ENCODE data around the gene WNT9B. TPM values are rescaled to one million over a fixed set of nuclear protein-coding genes. Genes with fewer than 3 reads are reported as not detected.

WNT9B gene
- polyA plus RNA-seq, 2 of the 4 experiments (the other 2 are of a cell fraction): 0.05 TPM

DNA sequence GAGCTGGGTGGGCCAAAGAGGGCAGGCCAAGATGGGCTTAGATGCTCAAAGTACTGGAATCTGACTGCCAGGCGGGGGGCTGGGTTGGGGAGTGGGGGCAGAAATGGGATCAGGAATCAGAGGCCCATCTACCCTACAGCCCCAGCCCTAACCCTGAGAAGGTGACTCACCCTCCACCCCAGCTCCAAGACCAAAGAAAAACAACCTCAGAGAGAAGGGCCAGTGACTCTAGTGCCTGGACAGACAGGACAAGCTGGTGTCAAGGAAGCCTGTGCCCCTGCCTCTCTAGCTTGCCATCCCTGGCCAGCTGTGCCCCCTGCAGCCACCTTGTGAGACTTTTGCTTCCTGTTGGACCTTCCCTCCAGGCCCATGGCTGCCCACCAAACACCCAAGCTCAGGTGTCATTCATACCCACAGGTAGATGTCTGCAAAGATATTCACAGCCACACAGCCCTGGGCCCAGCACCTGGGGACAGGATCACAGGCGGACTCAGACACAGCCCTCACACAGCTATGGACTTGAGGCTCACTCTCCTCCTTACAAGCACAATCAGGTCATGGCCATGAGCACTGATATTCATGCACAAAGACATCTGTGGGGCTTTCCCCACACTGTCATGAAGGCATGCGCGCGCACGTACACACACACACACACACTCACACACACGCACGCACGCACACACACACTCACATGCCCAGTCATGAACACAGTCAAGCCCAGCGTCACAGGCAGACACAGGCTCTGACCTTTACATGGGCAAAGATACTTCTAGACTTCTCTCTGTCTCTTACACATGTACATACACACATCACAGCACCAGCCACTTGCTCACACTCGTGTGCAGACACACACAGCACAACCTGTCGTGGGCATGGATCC, 35.7 kb upstream of the WNT9B start:
- no peak for ATAC-seq

DNA sequence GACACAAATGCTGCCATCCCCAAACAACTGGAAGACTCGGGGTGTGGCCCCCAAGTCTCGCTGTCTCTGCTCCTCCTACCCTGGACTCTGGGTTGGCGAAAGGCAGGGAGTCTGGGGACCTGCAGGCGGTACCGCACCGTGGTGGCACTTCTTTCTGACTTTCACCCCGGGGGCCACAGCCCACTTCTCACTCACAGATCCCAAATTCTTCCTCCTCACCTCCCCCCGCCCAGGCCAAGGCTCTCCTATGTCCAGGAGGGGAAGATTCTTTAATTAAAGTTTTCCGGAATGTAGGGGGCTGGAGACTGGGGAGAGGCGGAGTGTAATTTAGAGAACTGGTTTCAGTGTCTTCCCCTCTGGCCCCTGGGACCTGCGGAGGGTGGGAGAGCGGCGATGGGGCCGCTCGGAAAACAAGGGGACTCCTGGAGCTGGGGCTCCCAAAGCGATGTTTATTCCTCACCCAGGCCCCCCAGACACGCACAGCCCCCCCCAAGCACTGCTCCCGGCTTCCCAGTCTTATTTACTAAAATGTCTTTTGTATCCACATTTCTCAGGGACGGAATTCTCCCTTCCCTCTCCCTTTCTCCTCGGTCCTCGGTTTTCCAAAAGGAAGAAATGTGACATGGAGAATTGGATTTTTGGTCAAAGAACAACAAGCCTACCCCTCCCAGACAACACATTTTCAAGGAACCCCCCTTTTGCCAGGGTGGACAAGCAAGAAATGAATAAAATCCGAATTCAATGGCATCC, 34.1 kb upstream of the WNT9B start:
- ATAC-seq (no peak), FAIRE-seq (no peak), DNase-seq (ENCODE audit: low read depth in 1 of 2, low spot score in 1 of 2) (no peak)
- 63% methylated on average over 22 of the region's 22 CpGs for WGBS (ENCODE audit: missing lambda C conversion rate)
- Histone ChIP-seq H3K4me2 (no peak overlapping the region), H3K9me3 (no peaks in the 10 kb centered on the region), H3K27ac (no peak overlapping the region), H3K4me3 (no peak overlapping the region), H3K4me1 (0 out of 3 replicates have a peak, but pooled peaks cover 5% of the 10 kb centered on the region)
- ChIA-PET POLR2A (no interaction called here), CTCF (no interaction called here)
- TF ChIP-seq, protein P1, sequence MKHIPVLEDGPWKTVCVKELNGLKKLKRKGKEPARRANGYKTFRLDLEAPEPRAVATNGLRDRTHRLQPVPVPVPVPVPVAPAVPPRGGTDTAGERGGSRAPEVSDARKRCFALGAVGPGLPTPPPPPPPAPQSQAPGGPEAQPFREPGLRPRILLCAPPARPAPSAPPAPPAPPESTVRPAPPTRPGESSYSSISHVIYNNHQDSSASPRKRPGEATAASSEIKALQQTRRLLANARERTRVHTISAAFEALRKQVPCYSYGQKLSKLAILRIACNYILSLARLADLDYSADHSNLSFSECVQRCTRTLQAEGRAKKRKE (CRISPR knock-in tag; IDR thresholded peaks at IDR 0.05; ENCODE audit: low read depth): no peak
- TF ChIP-seq GATA3 (IDR thresholded peaks at IDR 0.05; ENCODE audit: borderline replicate concordance): no peak
- TF ChIP-seq CBX8 (IDR thresholded peaks at IDR 0.05): no peak
- no peak for TF ChIP-seq HDAC2 (IDR thresholded peaks at IDR 0.05)
- TF ChIP-seq EP300 (IDR thresholded peaks at IDR 0.05): no peak
- TF ChIP-seq POLR2A (IDR thresholded peaks at IDR 0.05; ENCODE audit: low read length): no peak
- TF ChIP-seq, protein P2, sequence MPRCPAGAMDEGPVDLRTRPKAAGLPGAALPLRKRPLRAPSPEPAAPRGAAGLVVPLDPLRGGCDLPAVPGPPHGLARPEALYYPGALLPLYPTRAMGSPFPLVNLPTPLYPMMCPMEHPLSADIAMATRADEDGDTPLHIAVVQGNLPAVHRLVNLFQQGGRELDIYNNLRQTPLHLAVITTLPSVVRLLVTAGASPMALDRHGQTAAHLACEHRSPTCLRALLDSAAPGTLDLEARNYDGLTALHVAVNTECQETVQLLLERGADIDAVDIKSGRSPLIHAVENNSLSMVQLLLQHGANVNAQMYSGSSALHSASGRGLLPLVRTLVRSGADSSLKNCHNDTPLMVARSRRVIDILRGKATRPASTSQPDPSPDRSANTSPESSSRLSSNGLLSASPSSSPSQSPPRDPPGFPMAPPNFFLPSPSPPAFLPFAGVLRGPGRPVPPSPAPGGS (IDR thresholded peaks at IDR 0.05): no peak
- TF ChIP-seq RFX5 (IDR thresholded peaks at IDR 0.05): no peak
- no peak for TF ChIP-seq HOXA7 (CRISPR knock-in tag; IDR thresholded peaks at IDR 0.05)
- no peak for TF ChIP-seq RAD21 (conservative IDR thresholded peaks at IDR 0.05 in 1 of 2, IDR thresholded peaks at IDR 0.05 in 1 of 2)
- TF ChIP-seq, protein P3, sequence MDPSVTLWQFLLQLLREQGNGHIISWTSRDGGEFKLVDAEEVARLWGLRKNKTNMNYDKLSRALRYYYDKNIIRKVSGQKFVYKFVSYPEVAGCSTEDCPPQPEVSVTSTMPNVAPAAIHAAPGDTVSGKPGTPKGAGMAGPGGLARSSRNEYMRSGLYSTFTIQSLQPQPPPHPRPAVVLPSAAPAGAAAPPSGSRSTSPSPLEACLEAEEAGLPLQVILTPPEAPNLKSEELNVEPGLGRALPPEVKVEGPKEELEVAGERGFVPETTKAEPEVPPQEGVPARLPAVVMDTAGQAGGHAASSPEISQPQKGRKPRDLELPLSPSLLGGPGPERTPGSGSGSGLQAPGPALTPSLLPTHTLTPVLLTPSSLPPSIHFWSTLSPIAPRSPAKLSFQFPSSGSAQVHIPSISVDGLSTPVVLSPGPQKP (IDR thresholded peaks at IDR 0.05; ENCODE audit: low read depth, low read length): no peak
- TF ChIP-seq HOXB5 (CRISPR knock-in tag; IDR thresholded peaks at IDR 0.05): no peak
- no peak for TF ChIP-seq BHLHE40 (IDR thresholded peaks at IDR 0.05; ENCODE audit: low read depth, low read length)

More for the DNA sequence above, 35.7 kb upstream of the WNT9B start:
- no peak for TF ChIP-seq FOXS1 (CRISPR knock-in tag; IDR thresholded peaks at IDR 0.05)
- TF ChIP-seq EP300 (IDR thresholded peaks at IDR 0.05): no peak
- no peak for TF ChIP-seq POLR2AphosphoS2 (conservative IDR thresholded peaks at IDR 0.05; ENCODE audit: low read length)
- no peak for TF ChIP-seq RFX5 (IDR thresholded peaks at IDR 0.05)
- no peak for TF ChIP-seq ZNF302 (CRISPR knock-in tag; IDR thresholded peaks at IDR 0.05)
- TF ChIP-seq, protein P4, sequence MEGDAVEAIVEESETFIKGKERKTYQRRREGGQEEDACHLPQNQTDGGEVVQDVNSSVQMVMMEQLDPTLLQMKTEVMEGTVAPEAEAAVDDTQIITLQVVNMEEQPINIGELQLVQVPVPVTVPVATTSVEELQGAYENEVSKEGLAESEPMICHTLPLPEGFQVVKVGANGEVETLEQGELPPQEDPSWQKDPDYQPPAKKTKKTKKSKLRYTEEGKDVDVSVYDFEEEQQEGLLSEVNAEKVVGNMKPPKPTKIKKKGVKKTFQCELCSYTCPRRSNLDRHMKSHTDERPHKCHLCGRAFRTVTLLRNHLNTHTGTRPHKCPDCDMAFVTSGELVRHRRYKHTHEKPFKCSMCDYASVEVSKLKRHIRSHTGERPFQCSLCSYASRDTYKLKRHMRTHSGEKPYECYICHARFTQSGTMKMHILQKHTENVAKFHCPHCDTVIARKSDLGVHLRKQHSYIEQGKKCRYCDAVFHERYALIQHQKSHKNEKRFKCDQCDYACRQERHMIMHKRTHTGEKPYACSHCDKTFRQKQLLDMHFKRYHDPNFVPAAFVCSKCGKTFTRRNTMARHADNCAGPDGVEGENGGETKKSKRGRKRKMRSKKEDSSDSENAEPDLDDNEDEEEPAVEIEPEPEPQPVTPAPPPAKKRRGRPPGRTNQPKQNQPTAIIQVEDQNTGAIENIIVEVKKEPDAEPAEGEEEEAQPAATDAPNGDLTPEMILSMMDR (IDR thresholded peaks at IDR 0.05): no peak
- no peak for TF ChIP-seq KDM5A (IDR thresholded peaks at IDR 0.05)
- TF ChIP-seq ZSCAN20 (CRISPR knock-in tag; IDR thresholded peaks at IDR 0.05): no peak
- TF ChIP-seq FOSL2 (IDR thresholded peaks at IDR 0.05): no peak
- TF ChIP-seq FOSL2 (CRISPR knock-in tag; IDR thresholded peaks at IDR 0.05): no peak
- TF ChIP-seq, protein P5, sequence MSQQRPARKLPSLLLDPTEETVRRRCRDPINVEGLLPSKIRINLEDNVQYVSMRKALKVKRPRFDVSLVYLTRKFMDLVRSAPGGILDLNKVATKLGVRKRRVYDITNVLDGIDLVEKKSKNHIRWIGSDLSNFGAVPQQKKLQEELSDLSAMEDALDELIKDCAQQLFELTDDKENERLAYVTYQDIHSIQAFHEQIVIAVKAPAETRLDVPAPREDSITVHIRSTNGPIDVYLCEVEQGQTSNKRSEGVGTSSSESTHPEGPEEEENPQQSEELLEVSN (IDR thresholded peaks at IDR 0.05; ENCODE audit: borderline replicate concordance, low read depth): no peak
- no peak for TF ChIP-seq EHMT2 (IDR thresholded peaks at IDR 0.05; ENCODE audit: low read depth)
- TF ChIP-seq NFE2L2 (conservative IDR thresholded peaks at IDR 0.05; ENCODE audit: low read length): no peak
- DNase-seq (ENCODE audit: low read depth in 1 of 2, low spot score in 1 of 2) (no peak), FAIRE-seq (no peak)
- 68% methylated on average over 12 of the region's 12 CpGs for WGBS (ENCODE audit: missing lambda C conversion rate)
- Histone ChIP-seq H3K27ac (no peak overlapping the region), H3K4me1 (0 out of 3 replicates have a peak, but pooled peaks cover 7% of the 10 kb centered on the region), H3K9me3 (no peaks in the 10 kb centered on the region), H3K4me3 (no peak overlapping the region), H3K4me2 (no peak overlapping the region)
- POLR2A ChIA-PET: no interaction called here
- CTCF ChIA-PET: interaction anchor here (0.5 to 2.6 kb wide), 12 partner anchors 9 to 1000 kb away, joined by 3 to 20 read pairs (median 3); no protein-coding TSS in a partner anchor

Data from A549 (cell line).